Measurements from ENCODE around the gene CSTF1. TPM values are rescaled to one million over a fixed set of nuclear protein-coding genes. Genes with fewer than 3 reads are reported as not detected.
A peak's percentile ranks its signal among the peaks of the same experiment; 100 is the strongest.
"Not testable (repeated sequence)": the region's sequence is repeated elsewhere in the genome, so short reads cannot be mapped to it uniquely, and the experiment has no call there.

Gene CSTF1
- total and polyA plus RNA-seq, 12 donors: 5.1 to 53.1 (median 32.8) TPM

DNA sequence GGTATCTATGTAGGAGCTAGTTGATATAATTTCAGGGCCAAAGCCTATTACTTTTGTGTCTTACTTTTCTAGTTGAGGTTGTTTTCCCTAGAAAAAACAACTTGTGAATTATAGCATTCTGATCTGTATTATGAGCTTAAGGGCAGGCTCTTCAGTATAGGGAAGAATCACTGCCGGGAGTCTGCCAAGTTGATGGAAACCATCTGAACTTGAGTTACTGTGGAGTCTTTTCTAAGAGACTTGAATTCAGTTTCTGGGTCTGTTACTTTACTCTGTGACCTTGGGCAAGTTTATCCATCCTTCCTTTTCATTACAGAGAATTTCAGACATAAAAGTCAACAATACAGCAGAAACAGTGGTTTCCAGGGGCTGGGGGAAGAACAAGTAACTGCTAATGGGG lies 17.5 kb downstream of the CSTF1 start:
- H3K36me3 ChIP-seq (replicated peaks in 1 of 2): peaks cover 0 to 28% of the 10 kb centered on the region in 2 donors
- intact Hi-C loops (cut with DNase I): no loop called here
- H3K4me1 ChIP-seq (replicated peaks in 1 of 2): peaks cover 0 to 23% of the 10 kb centered on the region in 2 donors
- DNase-seq: peak in 1 of 7 donors; percentile 46
- peak overlapping the region in 4 of 5 donors; percentile 3 to 84 (median 35) for H3K27ac ChIP-seq
- no peaks in the 10 kb centered on the region for H3K27me3 ChIP-seq
- no peaks in the 10 kb centered on the region for H3K9me3 ChIP-seq (replicated peaks in 1 of 3)
- 53 to 93% (median 78%) methylated on average over 1 of the region's 1 CpG for WGBS, 4 donors
- no peak overlapping the region for H3K4me3 ChIP-seq
- TF ChIP-seq, protein P1, sequence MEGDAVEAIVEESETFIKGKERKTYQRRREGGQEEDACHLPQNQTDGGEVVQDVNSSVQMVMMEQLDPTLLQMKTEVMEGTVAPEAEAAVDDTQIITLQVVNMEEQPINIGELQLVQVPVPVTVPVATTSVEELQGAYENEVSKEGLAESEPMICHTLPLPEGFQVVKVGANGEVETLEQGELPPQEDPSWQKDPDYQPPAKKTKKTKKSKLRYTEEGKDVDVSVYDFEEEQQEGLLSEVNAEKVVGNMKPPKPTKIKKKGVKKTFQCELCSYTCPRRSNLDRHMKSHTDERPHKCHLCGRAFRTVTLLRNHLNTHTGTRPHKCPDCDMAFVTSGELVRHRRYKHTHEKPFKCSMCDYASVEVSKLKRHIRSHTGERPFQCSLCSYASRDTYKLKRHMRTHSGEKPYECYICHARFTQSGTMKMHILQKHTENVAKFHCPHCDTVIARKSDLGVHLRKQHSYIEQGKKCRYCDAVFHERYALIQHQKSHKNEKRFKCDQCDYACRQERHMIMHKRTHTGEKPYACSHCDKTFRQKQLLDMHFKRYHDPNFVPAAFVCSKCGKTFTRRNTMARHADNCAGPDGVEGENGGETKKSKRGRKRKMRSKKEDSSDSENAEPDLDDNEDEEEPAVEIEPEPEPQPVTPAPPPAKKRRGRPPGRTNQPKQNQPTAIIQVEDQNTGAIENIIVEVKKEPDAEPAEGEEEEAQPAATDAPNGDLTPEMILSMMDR (IDR thresholded peaks at IDR 0.05): no peak
- TF ChIP-seq POLR2A (IDR thresholded peaks at IDR 0.05): no peak

DNA sequence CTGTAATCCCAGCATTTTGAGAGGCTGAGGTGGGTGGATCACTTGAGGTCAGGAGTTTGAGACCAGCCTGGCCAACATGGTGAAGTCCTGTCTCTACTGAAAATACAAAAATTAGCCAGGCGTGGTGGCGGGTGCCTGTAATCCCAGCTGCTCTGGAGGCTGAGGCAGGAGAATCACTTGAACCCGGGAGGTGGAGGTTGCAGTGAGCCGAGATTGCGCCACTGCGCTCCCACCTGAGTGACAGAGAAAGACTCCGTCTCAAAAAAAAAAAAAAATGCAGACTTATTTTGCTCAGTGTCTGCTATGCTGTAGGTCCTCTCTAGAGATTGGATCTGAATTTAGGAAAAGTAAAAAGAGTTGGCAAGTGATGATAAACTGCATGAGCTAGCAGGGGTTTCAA lies 18.8 kb downstream of the CSTF1 start:
- H3K36me3 ChIP-seq (replicated peaks in 1 of 2): peaks cover 0 to 18% of the 10 kb centered on the region in 2 donors
- intact Hi-C loops (cut with DNase I); H3K27me3 ChIP-seq; H3K4me3 ChIP-seq; H3K9me3 ChIP-seq (replicated peaks in 1 of 3): not testable (repeated sequence)
- H3K27ac ChIP-seq: peak overlapping the region in 4 of 5 donors; percentile 17 to 90 (median 50)
- H3K4me1 ChIP-seq (replicated peaks in 1 of 2): peaks cover 0 to 23% of the 10 kb centered on the region in 2 donors
- peak in 1 of 7 donors; percentile 33 for DNase-seq
- 88 to 93% (median 89%) methylated on average over 7 of the region's 7 CpGs for WGBS, 4 donors

DNA sequence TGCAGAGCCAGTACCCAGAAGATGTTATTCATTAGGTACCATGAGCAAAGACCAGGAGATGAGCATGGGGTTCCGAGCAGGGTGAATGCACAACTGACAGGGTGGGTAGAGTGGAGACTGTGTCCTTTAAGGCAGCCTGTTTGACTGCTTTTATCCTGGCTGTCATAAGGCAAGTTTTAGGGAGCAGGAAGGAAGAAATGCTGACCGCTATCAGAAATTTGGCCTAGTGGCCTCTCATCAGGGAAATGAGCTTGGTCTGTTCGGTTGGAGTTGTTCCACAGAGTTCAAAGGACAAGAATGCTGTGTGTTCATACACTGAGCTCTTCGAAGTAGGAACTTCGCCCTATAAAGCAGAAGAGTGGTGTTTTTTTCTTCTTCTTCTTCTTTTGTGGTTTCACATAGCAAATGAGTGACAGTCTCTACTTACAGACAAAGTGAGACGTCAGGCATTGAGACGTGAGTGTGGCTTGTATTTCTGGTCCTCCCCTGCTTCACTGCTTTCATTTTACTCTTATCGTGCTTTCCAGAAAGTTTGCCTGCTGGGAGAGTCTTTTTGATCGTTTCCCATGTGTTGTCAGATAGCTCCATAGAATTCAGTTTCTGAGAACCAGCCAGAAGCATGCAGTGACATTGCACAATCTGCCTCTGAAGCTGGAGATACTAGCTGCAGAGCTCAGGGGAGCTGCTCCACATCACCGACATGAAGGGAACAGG lies 19.5 kb downstream of the CSTF1 start, which contains the start of gene CASS4:
Gene CASS4 (plus strand): TSS at position 502 of the 714 bp plus-strand sequence. CDS start 199 bp downstream, at position 701.
- WGBS, 4 donors: 47 to 58% (median 53%) methylated on average over 9 to 10 of the region's 10 CpGs
- TF ChIP-seq POLR2A (IDR thresholded peaks at IDR 0.05): no peak
- TF ChIP-seq, protein P1 (IDR thresholded peaks at IDR 0.05): peak in 2 of 6 experiments; percentile 12 to 18
- peak within 1 kb of the TSS in 4 of 5 donors; percentile 23 to 90 (median 63) for H3K27ac ChIP-seq
- peak in 5 of 7 donors; percentile 35 to 58 (median 41) for DNase-seq
- intact Hi-C loops (cut with DNase I): no loop called here
- peaks cover 0 to 23% of the 10 kb centered on the region in 2 donors for H3K4me1 ChIP-seq (replicated peaks in 1 of 2)
- no peaks in the 10 kb centered on the region for H3K9me3 ChIP-seq (replicated peaks in 1 of 3)
- H3K36me3 ChIP-seq (replicated peaks in 1 of 2): peaks cover 0 to 11% of the 10 kb centered on the region in 2 donors
- H3K4me3 ChIP-seq: peak within 1 kb of the TSS in 1 of 4 donors; percentile 35
- H3K27me3 ChIP-seq: no peaks in the 10 kb centered on the region

DNA sequence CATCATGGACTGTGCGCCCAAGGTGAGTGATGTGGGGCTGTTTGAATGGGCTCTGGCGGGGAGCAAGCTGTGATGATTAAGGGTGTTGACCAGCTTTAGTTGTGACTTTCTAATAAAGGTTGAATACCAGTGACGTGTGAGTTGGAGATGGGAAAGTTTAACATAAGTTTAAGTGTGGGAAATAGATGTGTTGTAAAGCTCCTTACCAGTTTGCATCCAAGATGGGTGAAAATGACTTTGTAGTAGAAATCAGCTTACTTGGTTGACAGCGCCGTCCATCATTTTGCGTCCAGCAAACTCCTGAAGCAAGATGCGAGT lies 20.0 kb downstream of the CSTF1 start:
- 84 to 89% (median 88%) methylated on average over 7 of the region's 7 CpGs for WGBS, 4 donors
- peak overlapping the region in 4 of 5 donors; percentile 23 to 90 (median 63) for H3K27ac ChIP-seq
- no peak for DNase-seq
- H3K4me3 ChIP-seq: peak overlapping the region in 1 of 4 donors; percentile 35
- no peaks in the 10 kb centered on the region for H3K9me3 ChIP-seq (replicated peaks in 1 of 3)
- intact Hi-C loops (cut with DNase I): no loop called here
- TF ChIP-seq, protein P1 (IDR thresholded peaks at IDR 0.05): no peak
- no peak for TF ChIP-seq POLR2A (IDR thresholded peaks at IDR 0.05)
- peaks cover 0 to 23% of the 10 kb centered on the region in 2 donors for H3K4me1 ChIP-seq (replicated peaks in 1 of 2)
- peaks cover 0 to 6% of the 10 kb centered on the region in 2 donors for H3K36me3 ChIP-seq (replicated peaks in 1 of 2)
- no peaks in the 10 kb centered on the region for H3K27me3 ChIP-seq

Measured in adrenal gland (tissue), 12 donors.